ENCODE data around the gene C16orf92. TPM values are rescaled to one million over a fixed set of nuclear protein-coding genes. Genes with fewer than 3 reads are reported as not detected.

C16orf92 gene
- total RNA-seq, 5 donors from 2014 or later (not counting 1 experiment from before 2014, with no cell fraction given) = not detected

GRCh38 chr16:30069611-30070462 is 46.8 kb downstream of the C16orf92 start:
- 95% methylated on average over 8 of the region's 31 CpGs for WGBS (ENCODE audit: insufficient coverage)
- Histone ChIP-seq H3K27ac (ENCODE audit: low read length) (no peak overlapping the region), H3K4me1 (ENCODE audit: control insufficient read depth in 1 of 2, extremely low read depth in 1 of 2, insufficient read depth in 2 of 2, low read length in 2 of 2) (peaks cover 12 to 46% of the 10 kb centered on the region in 2 experiments), H3K9me3 (no peaks in the 10 kb centered on the region), H3K27me3 (replicated peaks in 1 of 2; ENCODE audit: control insufficient read depth in 2 of 2, extremely low read depth in 1 of 2, insufficient read depth in 2 of 2, low read length in 1 of 2) (no peaks in the 10 kb centered on the region), H3K4me3 (ENCODE audit: control insufficient read depth in 1 of 2, extremely low read depth in 1 of 2, low read length in 1 of 2) (no peak overlapping the region), H3K36me3 (ENCODE audit: control insufficient read depth in 2 of 2, extremely low read depth in 1 of 2, insufficient read depth in 1 of 2, low read length in 1 of 2) (peaks cover 14 to 55% of the 10 kb centered on the region in 2 donors)
- Mint-ChIP-seq H3K4me3 (peak overlapping the region in 2 of 3 donors; percentile 11 to 31), H3K36me3 (peaks cover 38% of the 10 kb centered on the region), H3K9me3 (no peaks in the 10 kb centered on the region), H3K27ac (peak overlapping the region in 1 of 2 donors; percentile 39), H3K27me3 (no peaks in the 10 kb centered on the region), H3K4me1 (peaks cover 21 to 41% (median 37%) of the 10 kb centered on the region in 3 donors)
- POLR2A ChIA-PET = no interaction called here
- ATAC-seq (replicated peaks in 1 of 4) (no peak), DNase-seq (no peak)
- CTCF ChIA-PET = no interaction called here

GRCh38 chr16:30070490-30070889 is 47.5 kb downstream of the C16orf92 start:
- H3K4me1 ChIP-seq (ENCODE audit: control insufficient read depth in 1 of 2, extremely low read depth in 1 of 2, insufficient read depth in 2 of 2, low read length in 2 of 2) = peaks cover 16 to 52% of the 10 kb centered on the region in 2 experiments
- DNase-seq (no peak), ATAC-seq (replicated peaks in 1 of 4) (no peak)
- CTCF ChIA-PET = no interaction called here
- POLR2A ChIA-PET = no interaction called here
- H3K27me3 ChIP-seq (replicated peaks in 1 of 2; ENCODE audit: control insufficient read depth in 2 of 2, extremely low read depth in 1 of 2, insufficient read depth in 2 of 2, low read length in 1 of 2) = no peaks in the 10 kb centered on the region
- no peaks in the 10 kb centered on the region for H3K27me3 Mint-ChIP-seq
- H3K36me3 ChIP-seq (ENCODE audit: control insufficient read depth in 2 of 2, extremely low read depth in 1 of 2, insufficient read depth in 1 of 2, low read length in 1 of 2) = peaks cover 14 to 55% of the 10 kb centered on the region in 2 donors
- H3K4me1 Mint-ChIP-seq = peaks cover 22 to 46% (median 42%) of the 10 kb centered on the region in 3 donors
- no peak overlapping the region for H3K27ac ChIP-seq (ENCODE audit: low read length)
- H3K9me3 Mint-ChIP-seq = no peaks in the 10 kb centered on the region
- peaks cover 38% of the 10 kb centered on the region for H3K36me3 Mint-ChIP-seq
- no peaks in the 10 kb centered on the region for H3K9me3 ChIP-seq
- no peak overlapping the region for H3K4me3 ChIP-seq (ENCODE audit: control insufficient read depth in 1 of 2, extremely low read depth in 1 of 2, low read length in 1 of 2)
- peak overlapping the region in 1 of 2 donors; percentile 28 for H3K27ac Mint-ChIP-seq
- H3K4me3 Mint-ChIP-seq = no peak overlapping the region

Other genes starting within 250 kb of the C16orf92 start
- gene ZG16, start 244.9 kb upstream of the C16orf92 start, total RNA-seq = under 1 TPM in 2 of 5 donors, not detected in 3; 0.09 to 0.15 TPM
- 10 to 100 TPM; 84.1 to 95.2 (median 84.9) TPM for gene KIF22, start 232.4 kb upstream of the C16orf92 start, total RNA-seq
- 100 to 1,000 TPM; 240 to 326 (median 305) TPM for gene MAZ, start 216.7 kb upstream of the C16orf92 start, total RNA-seq
- gene PRRT2, start 211.0 kb upstream of the C16orf92 start, total RNA-seq = 1 to 10 TPM; 2.4 to 7.9 (median 4.4) TPM
- gene PAGR1, start 207.0 kb upstream of the C16orf92 start, total RNA-seq = 10 to 100 TPM; 16.0 to 47.2 (median 40.6) TPM
- 100 to 1,000 TPM; 140 to 173 (median 158) TPM for gene MVP, start 202.7 kb upstream of the C16orf92 start, total RNA-seq
- gene CDIPT, start 160.0 kb upstream of the C16orf92 start, total RNA-seq = 10 to 100 TPM; 37.1 to 87.0 (median 79.7) TPM
- under 1 TPM in 3 of 5 donors, not detected in 2; 0.16 to 0.82 (median 0.47) TPM for gene SEZ6L2, start 123.6 kb upstream of the C16orf92 start, total RNA-seq
- not detected for gene ASPHD1, start 122.7 kb upstream of the C16orf92 start, total RNA-seq
- 10 to 100 TPM; 48.4 to 87.3 (median 79.1) TPM for gene KCTD13, start 97.0 kb upstream of the C16orf92 start, total RNA-seq
- gene TMEM219, start 61.1 kb upstream of the C16orf92 start, total RNA-seq = 10 to 100 TPM; 66.7 to 93.9 (median 80.4) TPM
- 10 to 100 TPM; 26.1 to 58.3 (median 55.9) TPM for gene TAOK2, start 49.3 kb upstream of the C16orf92 start, total RNA-seq
- gene HIRIP3, start 27.6 kb upstream of the C16orf92 start, total RNA-seq = 10 to 100 TPM; 15.0 to 22.8 (median 20.3) TPM
- gene INO80E, start 27.0 kb upstream of the C16orf92 start, total RNA-seq = 100 to 1,000 TPM in 3 of 5 donors, 10 to 100 TPM in 2; 84.8 to 152 (median 128) TPM
- gene DOC2A, start 12.2 kb upstream of the C16orf92 start, total RNA-seq = under 1 TPM in 4 of 5 donors, not detected in 1; 0.15 to 0.38 (median 0.26) TPM
- under 1 TPM in 3 of 5 donors, not detected in 2; 0.25 to 0.32 (median 0.25) TPM for gene TLCD3B, start 8.1 kb downstream of the C16orf92 start, total RNA-seq
- 100 to 1,000 TPM; 367 to 715 (median 567) TPM for gene ALDOA, start 42.6 kb downstream of the C16orf92 start, total RNA-seq
- gene PPP4C, start 52.8 kb downstream of the C16orf92 start, total RNA-seq = 100 to 1,000 TPM in 2 of 5 donors, 10 to 100 TPM in 3; 71.2 to 110 (median 97.9) TPM
- gene TBX6, start 68.7 kb downstream of the C16orf92 start, total RNA-seq = 1 to 10 TPM; 1.4 to 2.0 (median 1.5) TPM
- gene YPEL3, start 73.0 kb downstream of the C16orf92 start, total RNA-seq = 100 to 1,000 TPM; 105 to 277 (median 226) TPM
- gene GDPD3, start 90.3 kb downstream of the C16orf92 start, total RNA-seq = 10 to 100 TPM; 11.1 to 27.2 (median 22.1) TPM
- gene MAPK3, start 100.0 kb downstream of the C16orf92 start, total RNA-seq = 10 to 100 TPM; 55.5 to 76.0 (median 63.2) TPM
- gene CORO1A, start 160.4 kb downstream of the C16orf92 start, total RNA-seq = 1,000 to 10,000 TPM in 2 of 5 donors, 100 to 1,000 TPM in 3; 708 to 1,286 (median 987) TPM
- gene BOLA2B, start 170.5 kb downstream of the C16orf92 start, total RNA-seq = 100 to 1,000 TPM in 3 of 5 donors, 10 to 100 TPM in 2; 47.0 to 115 (median 100) TPM
- 100 to 1,000 TPM in 2 of 5 donors, 10 to 100 TPM in 3; 31.6 to 114 (median 86.4) TPM for gene SLX1A, start 170.7 kb downstream of the C16orf92 start, total RNA-seq
- gene SULT1A3, start 176.1 kb downstream of the C16orf92 start, total RNA-seq = 10 to 100 TPM; 25.8 to 42.6 (median 30.8) TPM
- gene NPIPB13, start 225.3 kb downstream of the C16orf92 start, total RNA-seq = 10 to 100 TPM; 15.7 to 43.6 (median 29.2) TPM

All from T-cell (primary cell).